Activated CD8-positive, alpha-beta T cell treated with anti-CD3 and anti-CD28 coated beads, Interleukin-2, amount 10 ng/mL, durations not matched to agents 7 days and 5 days (primary cell): ENCODE results near the gene EPHA2. TPM values are rescaled to one million over a fixed set of nuclear protein-coding genes. Genes with fewer than 3 reads are reported as not detected.
A peak's percentile ranks its signal among the peaks of the same experiment; 100 is the strongest.
"Not testable (repeated sequence)": the region's sequence is repeated elsewhere in the genome, so short reads cannot be mapped to it uniquely, and the experiment has no call there.

Source experiments
- ATAC-seq: fragments of 150-1000 bp; cut with Tn5 transposase; one replicate; pipeline ENCODE4 v1.10.0; 2021; ENCODE audit warnings: moderate library complexity
- CTCF ChIA-PET: fragments of 350-600 bp; sonication (Branson Sonifier 250); formaldehyde crosslinking; loops from one replicate; lab custom pipeline; 2021; ENCODE audit warnings: antibody characterized with exemption; lab: Charles Lee
- POLR2A ChIA-PET: fragments of 350-600 bp; sonication (Branson Sonifier 250); formaldehyde crosslinking; loops from one replicate; lab custom pipeline; 2021; ENCODE audit warnings: antibody characterized with exemption; lab: Charles Lee
- DNase-seq: peaks from one replicate; pipeline ENCODE4 v3.0.0-alpha.2; 2020
- H3K27ac Mint-ChIP-seq: one replicate; pipeline ENCODE4 v1.8.0; 2021; ENCODE audit warnings: mild to moderate bottlenecking, mixed read lengths
- H3K27me3 Mint-ChIP-seq: one replicate; pipeline ENCODE4 v1.8.0; 2021; ENCODE audit warnings: low read depth, mixed read lengths
- H3K36me3 Mint-ChIP-seq: one replicate; pipeline ENCODE4 v1.8.0; 2021; ENCODE audit warnings: low read depth, mixed read lengths
- H3K4me1 Mint-ChIP-seq: one replicate; pipeline ENCODE4 v1.8.0; 2021; ENCODE audit warnings: low read depth, mixed read lengths
- H3K4me3 Mint-ChIP-seq: one replicate; pipeline ENCODE4 v1.8.0; 2021; ENCODE audit warnings: mild to moderate bottlenecking, mixed read lengths
- H3K9me3 Mint-ChIP-seq: one replicate; pipeline ENCODE4 v1.8.0; 2022; ENCODE audit warnings: mixed read lengths; ENCODE audit not compliant: insufficient read depth
- total RNA-seq, 2 experiments: library from RNA; stranded (reverse); gene quantifications; one replicate each; pipeline ENCODE4 v1.2.3, GENCODE V29; 2021

EPHA2 gene
- total RNA-seq, 2 experiments from 2014 or later: not detected

DNA sequence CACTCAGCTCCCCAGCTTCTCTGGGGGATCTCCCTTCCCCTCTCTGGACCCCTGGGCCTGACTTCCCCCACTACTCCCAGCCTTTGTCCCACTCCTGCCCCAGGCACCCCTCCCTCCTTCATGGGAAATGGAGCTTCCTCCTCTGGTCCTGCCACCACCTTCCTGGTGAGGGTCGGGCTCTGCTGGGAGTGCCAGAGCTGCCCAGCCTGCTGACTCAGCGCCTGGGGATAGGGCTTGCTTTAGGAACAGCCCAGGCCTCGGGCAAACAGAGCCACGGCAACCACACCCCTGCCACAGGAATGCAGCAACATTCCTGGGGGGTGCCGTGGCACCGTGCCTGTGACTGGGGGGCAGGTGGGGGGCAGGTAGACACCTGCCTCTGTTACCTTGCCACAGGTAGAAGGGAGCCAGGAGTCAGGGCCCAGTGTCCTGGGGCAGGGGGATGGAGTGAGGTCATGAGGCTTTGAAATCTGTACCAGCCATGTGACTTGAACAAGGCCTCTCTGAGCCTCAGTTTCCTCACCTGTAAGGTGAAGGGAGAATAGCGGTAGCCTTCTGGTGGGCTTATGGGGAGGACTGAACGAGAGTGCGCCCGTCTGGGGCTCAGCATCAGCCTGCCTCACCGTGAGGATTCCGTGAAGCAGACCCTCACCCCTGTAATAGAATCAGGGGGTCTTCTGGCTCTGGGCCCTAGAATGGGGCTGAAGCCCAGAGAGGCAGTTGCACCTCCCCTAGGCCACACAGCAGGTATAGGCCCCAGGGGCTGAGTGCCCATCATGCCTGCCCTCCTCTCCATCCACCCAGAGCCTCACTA, 17.8 kb upstream of the EPHA2 start:
- Mint-ChIP-seq H3K9me3 (no peaks in the 10 kb centered on the region), H3K4me1 (peaks cover 7% of the 10 kb centered on the region)
- CTCF ChIA-PET: interaction anchor here (1.3 kb wide), 1 partner anchor 94 kb away, joined by 3 read pairs; no protein-coding TSS in a partner anchor

GRCh38 chr1:16172964-16173446, 17.1 kb upstream of the EPHA2 start:
- ATAC-seq (no peak), DNase-seq (no peak)
- CTCF ChIA-PET: interaction anchor here (1.3 kb wide), 1 partner anchor 94 kb away, joined by 3 read pairs; no protein-coding TSS in a partner anchor
- H3K4me1 Mint-ChIP-seq: peaks cover 13% of the 10 kb centered on the region
- no peak overlapping the region for H3K4me3 Mint-ChIP-seq
- H3K27me3 Mint-ChIP-seq: peaks cover 23% of the 10 kb centered on the region
- H3K27ac Mint-ChIP-seq: no peak overlapping the region
- H3K36me3 Mint-ChIP-seq: no peaks in the 10 kb centered on the region
- POLR2A ChIA-PET: no interaction called here
- no peaks in the 10 kb centered on the region for H3K9me3 Mint-ChIP-seq

More for the DNA sequence above, 17.8 kb upstream of the EPHA2 start:
- POLR2A ChIA-PET: no interaction called here
- Mint-ChIP-seq H3K36me3 (no peaks in the 10 kb centered on the region), H3K27me3 (peaks cover 25% of the 10 kb centered on the region), H3K27ac (no peak overlapping the region), H3K4me3 (no peak overlapping the region)
- ATAC-seq (no peak), DNase-seq (no peak)

GRCh38 chr1:16172218-16172830, 16.5 kb upstream of the EPHA2 start:
- Mint-ChIP-seq H3K27ac (no peak overlapping the region), H3K4me1 (peaks cover 13% of the 10 kb centered on the region), H3K27me3 (peaks cover 22% of the 10 kb centered on the region), H3K36me3 (no peaks in the 10 kb centered on the region), H3K9me3 (no peaks in the 10 kb centered on the region), H3K4me3 (no peak overlapping the region)
- CTCF ChIA-PET: interaction anchor here (1.3 kb wide), 1 partner anchor 93 kb away, joined by 3 read pairs; no protein-coding TSS in a partner anchor
- DNase-seq: no peak
- ATAC-seq: no peak
- POLR2A ChIA-PET: no interaction called here

DNA sequence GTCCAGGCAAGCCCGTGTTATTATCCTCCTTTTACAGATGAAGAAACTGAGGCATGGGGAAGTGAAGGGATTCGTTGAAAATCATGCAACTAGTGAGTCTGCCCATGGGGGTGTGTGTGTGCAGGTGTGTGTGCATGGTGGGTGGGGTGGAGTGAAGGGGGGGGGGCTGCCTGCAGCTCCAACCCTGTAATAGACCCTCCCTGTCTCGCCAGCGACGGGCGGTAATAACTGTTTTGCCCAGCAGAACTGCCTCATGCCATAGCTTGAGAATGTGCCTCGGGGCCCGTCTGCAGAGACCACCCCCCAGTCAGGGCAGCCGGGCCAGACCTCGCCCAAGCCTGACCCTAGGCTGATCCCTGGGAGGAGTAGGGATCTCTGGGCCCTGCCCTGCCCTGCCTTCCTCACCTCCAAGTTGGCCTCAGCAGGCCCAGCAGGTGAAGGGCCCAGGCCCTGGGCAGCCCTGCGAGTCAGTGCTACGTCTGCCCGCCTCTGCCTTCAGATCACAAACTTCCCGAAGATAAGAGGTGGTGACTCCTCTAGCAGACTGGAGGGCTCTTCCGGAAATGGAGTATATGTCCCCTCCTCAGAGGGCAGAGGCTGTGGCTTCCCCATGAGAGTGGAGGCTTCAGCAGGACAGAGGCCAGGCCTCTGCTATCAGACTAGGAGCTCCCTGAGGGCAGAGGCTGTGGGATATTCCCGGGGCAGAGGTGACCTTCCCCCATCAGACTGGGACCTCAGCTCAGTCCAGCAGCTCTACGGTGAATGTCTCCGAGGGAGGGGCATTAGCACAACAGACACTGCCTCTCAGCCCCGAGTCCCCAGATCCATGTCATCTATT, 15.7 kb upstream of the EPHA2 start:
- CTCF ChIA-PET: no interaction called here
- Mint-ChIP-seq H3K27me3 (peaks cover 17% of the 10 kb centered on the region), H3K36me3 (no peaks in the 10 kb centered on the region), H3K4me1 (peaks cover 18% of the 10 kb centered on the region), H3K4me3 (no peak overlapping the region), H3K9me3 (no peaks in the 10 kb centered on the region), H3K27ac (no peak overlapping the region)
- DNase-seq (no peak), ATAC-seq (no peak)
- POLR2A ChIA-PET: no interaction called here

DNA sequence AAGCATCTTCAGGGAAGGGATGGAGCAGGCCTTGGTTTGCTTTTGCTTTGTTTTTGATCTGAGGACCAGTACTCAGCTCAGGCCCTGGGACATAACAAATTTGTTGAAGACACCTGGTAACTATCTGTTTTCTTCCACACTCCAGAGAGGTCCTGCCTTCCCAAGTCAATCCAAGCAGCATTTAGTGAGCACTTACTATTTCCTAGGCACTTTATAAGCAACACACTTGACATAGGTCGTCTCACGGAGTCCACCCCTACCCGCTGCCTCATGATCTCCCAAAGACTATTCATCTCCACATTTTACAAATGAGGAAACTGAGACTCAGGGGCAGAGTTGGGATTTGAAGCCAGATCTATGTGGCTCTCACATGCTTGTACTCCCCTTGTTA, 14.4 kb upstream of the EPHA2 start:
- Mint-ChIP-seq H3K27me3 (peaks cover 22% of the 10 kb centered on the region), H3K9me3 (no peaks in the 10 kb centered on the region), H3K27ac (no peak overlapping the region), H3K4me3 (no peak overlapping the region), H3K36me3 (no peaks in the 10 kb centered on the region), H3K4me1 (peaks cover 21% of the 10 kb centered on the region)
- ChIA-PET CTCF (no interaction called here), POLR2A (no interaction called here)
- no peak for DNase-seq
- no peak for ATAC-seq

GRCh38 chr1:16168622-16169360, 12.9 kb upstream of the EPHA2 start:
- ATAC-seq: no peak
- Mint-ChIP-seq H3K27ac (no peak overlapping the region), H3K36me3 (no peaks in the 10 kb centered on the region), H3K4me1 (peaks cover 28% of the 10 kb centered on the region), H3K9me3 (no peaks in the 10 kb centered on the region), H3K4me3 (peak overlapping the region; percentile 53), H3K27me3 (peaks cover 26% of the 10 kb centered on the region)
- DNase-seq: peak; percentile 47
- ChIA-PET POLR2A (no interaction called here), CTCF (interaction anchor here (1.4 to 1.9 kb wide), 3 partner anchors 19 to 90 kb away, joined by 4 to 10 read pairs (median 5); no protein-coding TSS in a partner anchor)

DNA sequence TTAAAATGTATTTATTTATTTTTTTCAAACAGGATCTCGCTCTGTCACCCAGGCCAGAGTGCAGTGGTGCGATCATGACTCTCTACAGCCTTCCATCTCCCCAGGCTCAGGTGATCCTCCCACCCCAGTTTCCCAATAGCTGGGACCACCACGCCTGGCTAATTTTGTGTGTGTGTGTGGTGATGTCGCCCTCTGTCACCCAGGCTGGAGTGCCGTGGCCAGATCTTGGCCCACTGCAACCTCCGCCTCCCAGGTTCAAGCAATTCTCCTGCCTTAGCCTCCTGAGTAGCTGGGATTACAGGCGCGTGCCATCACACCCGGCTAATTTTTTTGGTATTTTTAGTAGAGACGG, 12.3 kb upstream of the EPHA2 start:
- H3K36me3 Mint-ChIP-seq, H3K9me3 Mint-ChIP-seq, POLR2A ChIA-PET, DNase-seq, ATAC-seq, H3K27ac Mint-ChIP-seq: not testable (repeated sequence)
- H3K4me3 Mint-ChIP-seq: peak overlapping the region; percentile 53
- CTCF ChIA-PET: interaction anchor here (1.4 to 1.9 kb wide), 3 partner anchors 20 to 89 kb away, joined by 4 to 10 read pairs (median 5); no protein-coding TSS in a partner anchor
- H3K27me3 Mint-ChIP-seq: peaks cover 26% of the 10 kb centered on the region
- peaks cover 33% of the 10 kb centered on the region for H3K4me1 Mint-ChIP-seq

- peak; percentile 84 for ATAC-seq
- Mint-ChIP-seq H3K9me3 (no peaks in the 10 kb centered on the region), H3K27ac (no peak overlapping the region), H3K4me3 (peak overlapping the region; percentile 53), H3K36me3 (no peaks in the 10 kb centered on the region), H3K4me1 (peaks cover 38% of the 10 kb centered on the region), H3K27me3 (peaks cover 26% of the 10 kb centered on the region)
- CTCF ChIA-PET: no interaction called here
- peak; percentile 67 for DNase-seq
- POLR2A ChIA-PET: no interaction called here
These were observed 11.7 kb upstream of the EPHA2 start for GRCh38 chr1:16167331-16168143.

- Mint-ChIP-seq H3K4me3 (no peak overlapping the region), H3K27me3 (peaks cover 31% of the 10 kb centered on the region), H3K36me3 (no peaks in the 10 kb centered on the region), H3K9me3 (no peaks in the 10 kb centered on the region), H3K4me1 (peaks cover 51% of the 10 kb centered on the region), H3K27ac (no peak overlapping the region)
- ChIA-PET CTCF (no interaction called here), POLR2A (no interaction called here)
- DNase-seq (no peak), ATAC-seq (no peak)
These were observed 10.2 kb upstream of the EPHA2 start for GRCh38 chr1:16166117-16166516.

- no peak overlapping the region for H3K4me3 Mint-ChIP-seq
- no peak for ATAC-seq
- ChIA-PET CTCF (no interaction called here), POLR2A (no interaction called here)
- peaks cover 53% of the 10 kb centered on the region for H3K4me1 Mint-ChIP-seq
- no peaks in the 10 kb centered on the region for H3K9me3 Mint-ChIP-seq
- H3K27me3 Mint-ChIP-seq: peaks cover 28% of the 10 kb centered on the region
- no peak overlapping the region for H3K27ac Mint-ChIP-seq
- no peak for DNase-seq
- H3K36me3 Mint-ChIP-seq: no peaks in the 10 kb centered on the region
These were observed 9.7 kb upstream of the EPHA2 start for GRCh38 chr1:16165548-16165947.
